Right hindlimb (tissue), 1 donor: ENCODE measurements around the gene OSBPL9.

Experiments
- DNase-seq: peaks from one replicate; pipeline ENCODE4 v3.0.0-alpha.2; 2018

Gene OSBPL9

DNA sequence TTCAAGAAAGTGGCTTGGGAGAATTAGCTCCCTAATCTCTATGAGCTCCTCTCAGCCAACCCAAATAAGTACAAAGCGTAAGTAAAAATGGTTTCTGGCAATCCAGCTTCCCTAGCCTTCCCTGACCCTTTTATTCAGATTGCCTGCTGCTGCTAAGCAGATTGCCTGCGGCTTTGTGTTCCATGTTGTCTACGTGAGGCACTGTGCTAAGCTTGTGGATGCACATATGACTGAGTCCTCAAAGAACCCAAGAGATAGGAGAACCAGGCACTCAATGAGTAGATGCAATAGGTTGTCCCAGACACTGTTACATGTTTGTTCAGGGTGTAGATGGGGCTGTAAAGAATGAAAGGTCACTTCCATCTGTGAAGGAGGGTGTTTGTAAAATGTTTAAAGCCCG lies 6.3 kb upstream of the OSBPL9 start:
- no peak for DNase-seq

DNA sequence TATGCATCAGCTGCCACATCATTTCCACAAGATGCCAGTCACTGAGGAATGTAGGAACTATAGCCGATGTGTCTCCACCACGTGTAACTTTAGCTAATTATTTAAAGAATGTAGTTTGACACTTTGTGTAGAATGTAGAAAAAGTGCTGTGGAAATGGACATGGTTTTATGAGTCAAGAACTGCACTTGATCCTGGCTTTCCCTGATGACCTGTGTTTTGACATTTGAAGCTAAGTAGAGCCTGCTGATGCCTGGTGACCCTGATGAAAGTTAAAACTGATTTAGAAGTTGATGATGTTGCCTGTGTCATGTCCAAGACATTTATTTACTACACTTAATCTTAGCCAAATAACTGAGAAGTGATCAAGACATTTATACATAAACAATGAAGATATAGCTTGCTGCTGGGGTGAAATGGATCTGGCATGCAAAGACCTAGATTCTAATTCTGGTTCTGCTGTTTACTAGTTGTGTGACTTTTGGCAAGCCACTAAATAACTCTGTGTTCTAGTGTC lies 4.4 kb upstream of the OSBPL9 start:
- DNase-seq, result no peak

DNA sequence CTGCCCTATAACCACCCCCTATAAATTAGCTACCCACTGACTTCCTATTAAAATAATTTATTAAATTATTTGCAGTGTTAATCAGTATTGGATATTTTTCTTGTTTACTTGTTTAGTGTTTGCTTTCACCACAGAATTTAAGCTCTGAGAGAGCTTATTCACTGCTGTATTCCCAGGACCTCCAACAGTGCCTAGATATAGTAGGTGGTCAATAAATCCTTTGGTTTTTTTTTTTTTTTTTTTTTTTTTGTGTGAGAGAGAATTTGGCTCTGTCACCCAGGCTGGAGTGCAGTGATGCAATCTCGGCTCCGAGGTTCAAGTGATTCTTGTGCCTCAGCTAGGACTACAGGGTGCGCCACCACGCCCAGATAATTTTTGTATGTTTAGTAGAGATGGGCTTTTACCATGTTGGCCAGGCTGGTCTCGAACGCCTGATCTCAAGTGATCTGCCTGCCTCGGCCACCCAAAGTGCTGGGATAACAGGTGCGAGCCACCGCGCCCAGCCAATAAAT lies 1.1 kb upstream of the OSBPL9 start:
- no peak for DNase-seq

DNA sequence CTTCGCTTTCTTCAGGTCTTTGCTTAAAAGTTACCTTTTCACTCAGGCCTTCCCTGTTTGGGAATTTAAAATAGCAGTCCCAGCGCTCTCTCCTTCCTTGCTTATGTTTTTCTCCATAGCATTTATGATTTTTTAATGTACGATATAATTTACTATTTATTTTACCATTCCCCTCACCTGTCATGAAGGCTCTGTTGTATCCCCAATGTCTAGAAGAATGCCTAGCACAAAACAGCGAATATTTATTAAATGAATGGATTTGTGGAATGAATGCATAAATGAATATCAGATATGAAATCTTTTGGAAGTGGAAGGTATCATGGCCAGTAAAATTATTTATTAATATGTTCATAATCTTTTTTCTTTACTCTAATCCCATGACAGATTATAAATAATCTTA lies 402 bp upstream of the OSBPL9 start:
- DNase-seq, result no peak

DNA sequence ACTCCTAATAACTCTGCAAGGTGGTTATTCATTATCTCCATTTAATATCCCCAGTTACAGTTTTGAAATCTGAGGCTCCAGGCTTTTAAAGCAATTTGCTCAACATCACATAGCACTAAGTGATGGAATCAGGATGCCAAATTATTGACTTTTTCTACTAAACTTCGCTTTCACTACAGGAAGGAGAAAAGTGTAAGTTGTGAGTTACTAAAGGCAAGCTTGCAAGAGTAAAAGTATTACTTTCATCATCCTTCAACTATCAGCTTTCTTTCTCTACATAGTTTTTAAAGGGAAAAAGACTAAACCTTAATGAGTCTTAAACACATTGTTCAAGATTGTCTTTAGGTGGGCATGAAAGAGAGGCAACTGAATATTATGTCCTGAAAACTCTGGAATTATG lies 1.8 kb downstream of the OSBPL9 start:
- DNase-seq, result no peak

DNA sequence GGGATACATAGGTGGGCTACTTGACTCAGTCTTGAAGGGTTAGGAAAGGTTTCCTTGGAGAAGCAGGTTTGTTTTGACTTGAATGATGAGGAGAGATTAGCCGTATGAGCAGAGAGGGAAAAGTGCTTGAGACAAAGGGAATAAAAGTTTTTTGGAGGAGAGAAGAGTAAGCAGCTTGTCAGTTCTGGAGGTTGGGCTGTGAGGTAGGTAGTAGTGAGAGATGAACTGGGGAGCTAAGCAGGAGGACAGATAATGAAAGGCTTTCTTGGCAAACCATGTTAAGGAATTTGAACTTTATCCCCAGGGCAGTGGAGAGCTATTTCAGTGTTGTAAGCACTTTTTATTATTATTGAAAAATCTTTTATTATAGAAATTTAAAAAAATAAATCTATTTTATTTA lies 3.6 kb downstream of the OSBPL9 start:
- DNase-seq, result no peak

DNA sequence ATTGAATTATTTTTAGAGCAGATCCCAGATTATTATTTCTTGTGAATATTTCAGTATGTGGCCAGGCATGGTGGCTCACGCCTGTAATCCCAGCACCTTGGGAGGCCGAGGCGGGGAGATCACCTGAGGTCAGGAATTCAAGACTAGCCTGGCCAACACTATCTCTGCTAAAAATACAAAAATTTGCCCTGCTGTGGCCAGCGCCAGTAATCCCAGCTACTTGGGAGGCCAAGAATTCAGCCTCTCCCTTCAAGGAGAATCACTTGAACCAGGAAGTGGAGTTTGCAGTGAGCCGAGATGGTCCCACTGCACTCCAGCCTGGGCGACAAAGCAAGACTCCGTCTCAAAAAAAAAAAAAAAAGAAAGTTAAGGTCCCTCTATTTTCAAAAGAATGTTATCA lies 4.3 kb downstream of the OSBPL9 start:
- DNase-seq, result no peak

DNA sequence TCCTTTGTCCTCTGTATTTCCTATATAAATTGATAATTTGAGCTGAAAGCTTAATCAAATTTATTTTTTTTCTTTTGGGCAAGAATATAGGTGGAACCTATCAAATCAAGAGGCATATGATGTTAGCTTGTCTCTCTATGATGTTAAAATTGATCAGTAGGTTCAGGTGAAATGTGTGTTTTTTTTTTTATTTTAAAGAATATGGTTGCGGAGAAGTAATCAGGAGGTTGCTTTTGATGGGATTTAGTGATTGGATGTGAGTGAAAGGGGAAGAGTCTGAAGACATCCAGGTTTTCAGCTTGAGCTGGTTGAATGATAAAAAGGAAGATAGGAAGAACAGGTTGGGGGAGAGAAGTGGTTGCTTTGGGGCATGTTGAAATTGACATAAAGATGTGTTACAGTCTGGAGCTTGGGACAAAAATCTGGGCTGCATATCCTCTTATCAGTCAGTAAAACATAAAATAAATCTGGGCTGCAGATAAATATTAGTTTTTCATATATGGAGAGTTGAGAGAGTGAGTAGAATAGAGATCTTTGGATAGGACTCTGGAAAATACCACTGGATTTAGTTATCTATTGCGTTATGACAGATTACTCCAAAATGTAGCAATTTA lies 5.1 kb downstream of the OSBPL9 start:
- DNase-seq, result no peak

DNA sequence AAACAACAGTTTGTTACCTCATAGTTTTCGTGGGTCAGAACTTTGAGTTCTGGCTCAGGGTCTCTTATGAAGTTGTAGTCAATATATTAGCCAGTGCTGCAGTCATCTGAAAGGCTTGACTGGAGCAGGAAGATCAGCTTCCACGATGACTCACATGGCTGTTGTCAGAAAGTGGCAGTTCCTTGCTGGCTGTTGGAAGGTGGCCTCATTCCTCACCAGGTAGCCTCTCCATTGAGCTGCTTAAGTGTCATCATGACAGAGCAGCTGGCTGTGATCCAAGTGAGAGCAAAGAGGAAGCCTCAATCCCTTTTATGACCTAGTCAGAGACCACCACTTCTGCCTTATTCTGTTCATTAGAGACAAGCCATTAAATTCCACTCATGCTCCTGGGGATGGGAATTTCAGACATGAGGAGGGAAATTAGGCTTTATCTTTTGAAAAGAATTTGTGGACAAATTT lies 5.6 kb downstream of the OSBPL9 start:
- DNase-seq, result no peak

DNA sequence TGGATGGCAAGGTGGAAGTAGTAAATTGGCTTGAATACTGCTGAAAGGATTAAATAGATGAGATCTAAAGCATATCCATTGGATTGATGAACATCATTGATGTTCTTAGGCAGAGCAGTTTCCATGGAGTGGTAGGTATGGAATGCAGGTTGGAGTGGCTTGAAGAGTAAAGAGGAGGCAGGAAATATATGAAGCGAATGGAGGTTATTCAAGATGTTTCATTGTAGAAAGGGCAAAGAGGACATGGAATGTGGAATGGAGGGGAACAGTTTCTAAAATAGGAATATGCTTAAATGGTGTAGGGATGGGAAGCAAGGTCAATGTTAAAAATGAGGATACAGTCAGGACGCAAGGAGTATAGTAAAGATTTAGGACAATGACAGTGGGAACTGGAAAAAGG lies 6.1 kb downstream of the OSBPL9 start:
- DNase-seq, result no peak

DNA sequence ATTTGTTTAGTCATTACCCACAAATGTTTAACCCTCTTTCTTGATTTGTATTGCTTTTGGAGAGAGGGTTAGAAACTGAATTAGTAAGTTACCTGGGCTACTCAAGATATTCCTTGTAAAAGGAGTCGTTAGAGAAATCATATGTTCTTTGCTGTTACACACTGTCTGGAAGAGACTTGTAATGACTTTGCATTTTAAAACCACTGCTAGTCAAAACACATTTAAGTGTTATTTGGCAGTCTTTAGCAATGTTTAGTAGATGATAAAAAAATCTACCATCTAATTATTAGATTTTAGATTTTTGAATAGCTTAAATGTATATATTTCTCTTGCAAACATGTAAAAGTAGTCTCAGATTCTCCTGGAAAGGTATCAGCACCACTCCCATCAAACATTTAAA lies 6.6 kb downstream of the OSBPL9 start:
- no peak for DNase-seq

DNA sequence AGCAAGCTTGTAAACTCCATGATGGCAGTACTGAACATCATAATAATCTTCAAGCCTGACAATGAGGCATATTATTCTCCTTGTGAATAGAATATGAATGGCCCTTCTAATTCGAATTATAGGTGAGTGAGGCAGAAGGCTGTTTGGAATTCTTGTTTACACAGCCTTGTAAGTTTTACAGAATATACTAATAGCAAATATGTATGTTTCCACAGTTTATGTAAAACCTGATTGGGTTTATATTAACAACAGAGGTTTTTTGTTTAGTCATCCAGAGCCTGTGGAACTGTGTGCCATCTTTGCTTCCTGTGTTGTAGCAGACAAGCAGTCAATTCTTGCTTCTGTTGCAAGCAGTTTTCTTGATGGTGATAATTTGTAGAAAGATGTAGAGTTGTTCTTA lies 8.0 kb downstream of the OSBPL9 start:
- no peak for DNase-seq

DNA sequence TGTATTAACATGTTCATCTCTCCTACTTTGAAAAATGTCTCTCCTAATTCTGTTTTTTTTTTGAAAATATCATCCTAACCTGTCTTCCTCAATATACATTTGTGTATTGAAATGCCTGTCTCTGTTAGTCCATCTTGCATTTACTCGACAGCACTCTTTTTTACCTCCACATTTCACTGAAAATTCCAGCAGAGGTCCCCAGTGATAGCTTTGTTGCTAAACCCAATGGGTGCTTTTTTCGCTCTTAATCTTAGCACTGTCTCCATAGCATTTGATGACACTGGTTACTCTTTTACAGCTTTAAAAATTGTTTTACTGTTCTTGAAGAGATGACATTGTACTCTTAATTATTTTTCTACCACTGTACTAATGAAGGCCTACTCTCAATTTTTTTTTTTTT lies 10.8 kb downstream of the OSBPL9 start:
- no peak for DNase-seq

DNA sequence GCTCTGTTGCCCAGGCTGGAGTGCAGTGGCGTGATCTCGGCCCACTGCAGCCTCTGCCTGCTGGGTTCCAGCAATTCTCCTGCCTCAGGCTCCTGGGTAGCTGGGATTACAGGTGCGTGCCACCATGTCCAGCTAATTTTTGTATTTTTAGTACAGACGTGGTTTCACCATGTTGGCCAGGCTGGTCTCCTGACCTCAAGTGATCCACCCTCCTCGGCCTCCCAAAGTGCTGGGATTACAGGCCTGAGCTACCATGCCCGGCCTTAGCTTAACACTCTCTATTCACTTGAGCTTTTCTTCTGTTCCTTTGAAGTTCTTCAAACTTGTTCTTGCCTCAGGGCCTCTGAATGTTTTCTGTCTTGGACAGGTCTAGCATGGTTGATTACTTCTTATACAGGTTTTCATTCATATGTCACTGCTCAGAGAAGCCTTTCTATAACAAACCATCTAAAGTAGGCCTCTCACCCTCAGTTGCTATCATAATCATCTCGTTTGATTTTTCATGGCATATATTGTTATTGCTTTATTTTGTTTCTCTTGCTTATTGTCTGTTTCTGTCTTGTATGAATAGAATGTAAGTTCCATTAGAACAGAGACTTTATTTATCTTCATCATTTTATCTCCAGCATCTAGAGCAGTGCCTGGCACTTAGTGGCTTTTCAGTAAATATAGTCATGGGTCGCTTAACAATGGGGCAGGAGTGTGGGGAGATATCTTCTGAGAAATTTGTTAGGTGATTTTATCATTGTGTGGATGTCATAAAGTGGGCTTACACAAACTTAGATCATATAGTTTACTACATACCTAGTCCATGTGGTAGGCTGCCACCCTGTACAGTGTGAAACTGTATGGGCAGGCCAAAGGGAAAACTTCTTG lies 12.1 kb downstream of the OSBPL9 start:
- no peak for DNase-seq

DNA sequence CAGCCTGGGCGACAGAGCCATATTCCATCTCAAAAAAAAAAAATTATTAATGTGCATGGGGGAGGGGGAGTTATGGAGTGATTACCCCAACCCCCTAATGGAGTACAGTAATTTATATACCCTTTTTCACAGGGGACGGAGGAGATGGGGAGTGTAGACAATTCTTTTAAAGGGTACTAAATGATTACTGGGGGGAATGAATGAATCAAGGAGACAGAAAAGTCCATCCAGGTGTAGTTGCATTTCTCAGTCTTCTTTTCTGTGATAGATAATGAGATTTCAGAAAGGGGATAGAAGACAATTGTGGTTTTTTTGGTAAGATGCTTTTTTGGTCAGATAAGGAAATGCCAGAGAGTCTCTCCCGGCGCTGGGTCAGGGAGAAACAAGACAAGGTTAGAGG lies 13.0 kb downstream of the OSBPL9 start:
- DNase-seq, result no peak

DNA sequence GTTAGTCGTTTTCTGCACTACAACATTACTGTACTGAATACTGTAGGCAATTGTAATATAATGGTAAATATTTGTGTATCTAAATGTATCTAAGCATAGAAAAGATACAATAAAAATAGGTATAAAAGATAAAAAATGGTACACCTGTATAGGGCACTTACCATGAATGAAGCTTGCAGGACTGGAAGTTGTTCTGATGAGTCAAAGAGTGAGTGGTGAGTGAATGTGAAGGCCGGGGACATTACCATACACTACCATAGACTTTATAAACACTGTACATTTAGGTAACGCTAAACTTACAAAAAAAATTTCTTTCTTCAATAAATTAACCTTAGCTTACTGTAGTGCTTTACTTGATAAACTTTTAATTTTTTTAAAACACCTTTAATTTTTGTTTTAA lies 13.5 kb downstream of the OSBPL9 start:
- no peak for DNase-seq

DNA sequence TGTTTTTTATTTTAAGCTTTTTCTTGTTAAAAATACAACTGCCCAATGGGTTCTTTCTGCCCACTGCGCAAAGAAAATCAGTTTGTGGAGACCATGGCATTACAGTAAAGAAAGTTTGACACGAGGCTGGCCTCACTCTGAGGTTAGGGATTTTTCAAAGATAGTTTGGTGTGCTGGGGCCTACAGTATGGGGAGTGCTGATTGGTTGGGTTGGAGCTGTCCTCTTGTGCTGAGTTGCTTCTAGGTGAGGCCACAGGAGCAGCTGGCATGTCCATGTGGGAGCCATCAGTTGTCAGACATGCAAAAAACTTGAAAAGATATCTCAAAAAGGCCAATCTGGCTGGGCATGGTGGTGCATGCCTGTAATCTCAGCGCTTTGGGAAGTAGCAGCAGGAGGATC lies 14.0 kb downstream of the OSBPL9 start:
- DNase-seq, result no peak

DNA sequence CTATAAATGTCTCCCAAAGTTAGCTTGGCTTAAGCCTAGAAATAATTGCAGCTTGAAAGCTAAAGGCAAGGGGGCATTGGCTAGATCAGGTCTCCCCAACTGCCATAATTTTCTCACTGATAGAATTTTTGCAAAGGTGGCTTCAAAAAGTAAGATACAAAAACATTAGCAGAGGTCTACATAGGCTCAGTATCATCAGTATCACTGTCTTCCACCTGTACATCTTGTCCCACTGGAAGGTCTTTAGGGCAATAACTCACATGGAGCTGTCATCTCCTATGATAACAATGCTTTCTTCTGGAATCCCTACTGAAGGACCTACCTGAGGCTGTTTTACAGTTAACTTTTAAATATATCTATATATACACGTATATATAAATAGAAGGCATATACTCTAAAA lies 14.9 kb downstream of the OSBPL9 start:
- DNase-seq, result no peak

DNA sequence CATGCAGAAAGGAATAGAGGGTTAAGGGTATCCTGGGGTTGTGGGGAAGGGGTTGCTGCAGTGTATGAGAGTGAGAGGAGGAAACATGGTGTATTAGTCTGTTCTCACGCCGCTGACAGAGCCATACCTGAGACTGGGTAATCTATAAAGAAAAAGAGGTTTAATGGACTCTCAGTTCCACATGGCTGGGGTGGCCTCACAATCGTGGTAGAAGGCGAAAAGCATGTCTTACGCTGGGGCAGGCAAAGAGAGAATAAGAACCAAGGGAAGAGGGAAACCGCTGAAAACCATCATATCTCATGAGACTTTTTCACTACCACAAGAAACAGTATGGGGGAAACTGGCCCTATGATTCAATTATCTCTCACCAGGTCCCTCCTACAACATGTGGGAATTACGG lies 17.7 kb downstream of the OSBPL9 start:
- no peak for DNase-seq

DNA sequence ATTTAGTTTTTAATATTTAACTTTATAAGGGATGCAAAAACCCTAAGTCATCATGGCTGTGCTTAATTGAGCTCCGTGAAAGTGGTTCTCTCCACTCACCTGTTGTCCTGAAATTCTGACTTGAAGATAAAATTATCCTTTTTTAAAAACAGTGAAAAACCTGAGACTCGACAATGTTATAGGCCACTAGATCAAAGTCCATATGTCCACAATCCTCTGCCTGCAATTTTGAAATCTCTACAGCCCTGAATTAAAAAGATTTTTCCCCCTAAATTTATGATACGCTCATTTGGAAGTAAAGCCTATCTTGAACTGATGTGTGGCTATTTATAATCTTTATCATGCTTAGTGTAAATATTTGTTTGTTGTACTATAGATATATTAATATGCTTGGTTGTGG lies 18.7 kb downstream of the OSBPL9 start:
- DNase-seq, result no peak

DNA sequence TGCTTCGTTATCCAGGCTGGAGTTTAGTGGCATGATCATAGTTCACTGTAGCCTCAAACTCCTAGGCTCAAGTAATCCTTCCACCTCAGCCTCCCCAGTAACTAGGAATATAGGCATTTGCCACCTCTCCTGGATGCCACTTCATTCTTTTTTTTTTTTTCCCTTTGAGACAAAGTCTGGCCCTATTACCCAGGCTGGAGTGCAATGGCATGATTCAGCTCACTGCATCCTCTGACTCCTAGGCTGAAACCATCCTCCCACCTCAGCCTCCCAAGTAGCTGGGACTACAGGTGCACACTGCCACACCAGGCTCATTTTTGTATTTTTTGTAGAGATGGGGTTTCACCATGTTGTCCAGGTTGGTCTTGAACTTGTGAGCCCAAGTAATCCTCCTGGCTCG lies 19.3 kb downstream of the OSBPL9 start:
- no peak for DNase-seq

DNA sequence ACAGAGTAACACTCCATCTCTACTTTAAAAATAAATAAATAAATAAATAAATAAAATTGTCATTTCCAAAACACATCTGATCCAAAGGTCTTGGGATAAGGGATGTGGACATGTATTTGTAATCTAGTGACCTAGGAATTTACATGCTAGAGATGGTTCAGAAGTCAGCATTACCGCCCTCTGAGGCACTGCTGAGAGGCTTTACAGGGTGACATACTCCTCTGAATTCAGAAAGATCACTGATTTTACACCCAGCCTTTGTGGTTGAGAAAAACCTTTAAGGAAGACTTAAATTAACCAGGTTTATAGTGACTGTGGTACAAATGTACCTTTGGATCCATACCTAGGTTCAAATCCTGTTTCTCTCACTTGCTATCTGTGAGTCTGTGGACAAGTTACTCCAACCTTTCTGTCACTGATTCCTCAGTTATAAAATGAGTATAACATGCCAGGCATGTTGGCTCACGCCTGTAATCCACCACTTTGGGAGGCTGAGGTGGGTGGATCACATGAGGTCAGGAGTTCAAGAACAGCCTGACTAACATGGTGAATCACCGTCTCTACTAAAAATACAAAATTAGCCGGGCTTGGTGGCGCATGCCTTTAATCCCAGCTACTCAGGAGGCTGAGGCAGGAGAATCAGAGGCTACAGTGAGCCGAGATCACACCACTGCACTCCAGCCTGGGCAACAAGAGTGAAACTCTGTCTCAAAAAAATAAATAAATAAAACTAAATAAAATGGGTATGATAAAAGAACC lies 20.1 kb downstream of the OSBPL9 start:
- DNase-seq, result no peak

DNA sequence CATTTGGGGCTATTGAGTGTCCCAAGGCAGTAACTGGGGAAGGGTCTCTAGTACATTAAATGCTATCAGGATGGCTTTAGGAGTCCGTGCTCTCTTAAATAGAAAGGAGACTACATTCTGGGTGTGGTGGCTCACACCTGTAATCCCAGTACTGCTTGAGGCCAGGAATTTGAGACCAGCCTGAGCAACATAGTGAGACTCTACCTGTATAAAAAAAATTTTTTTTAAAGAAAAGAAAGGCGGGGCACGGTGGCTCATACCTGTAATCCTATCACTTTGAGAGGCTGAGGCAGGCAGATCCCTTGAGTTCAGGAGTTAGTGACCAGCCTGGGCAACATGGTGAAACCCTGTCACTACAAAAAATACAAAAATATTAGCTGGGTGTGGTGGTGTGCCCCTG lies 21.5 kb downstream of the OSBPL9 start:
- no peak for DNase-seq

DNA sequence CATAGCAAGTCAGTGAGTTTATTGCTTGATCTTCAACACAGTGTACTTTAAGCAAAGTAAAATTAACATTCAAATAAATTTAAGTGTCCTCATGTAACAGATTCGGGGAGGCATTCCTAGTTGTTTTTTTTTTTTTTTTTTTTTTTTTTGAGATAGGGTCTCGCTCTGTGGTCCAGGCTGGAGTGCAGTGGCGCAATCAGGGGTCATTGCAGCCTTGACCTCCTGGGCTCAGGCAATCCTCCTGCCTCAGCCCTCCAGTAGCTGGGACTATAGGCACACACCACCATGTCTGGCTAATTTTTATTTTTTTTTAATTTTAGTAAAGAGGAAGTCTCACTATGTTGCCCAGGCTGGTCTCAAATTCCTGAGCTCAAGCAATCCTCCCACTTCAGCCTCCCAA lies 22.8 kb downstream of the OSBPL9 start:
- no peak for DNase-seq
